ENCODE data around the gene ENTPD7.
A peak's percentile ranks its signal among the peaks of the same experiment; 100 is the strongest.

ENTPD7 gene

DNA sequence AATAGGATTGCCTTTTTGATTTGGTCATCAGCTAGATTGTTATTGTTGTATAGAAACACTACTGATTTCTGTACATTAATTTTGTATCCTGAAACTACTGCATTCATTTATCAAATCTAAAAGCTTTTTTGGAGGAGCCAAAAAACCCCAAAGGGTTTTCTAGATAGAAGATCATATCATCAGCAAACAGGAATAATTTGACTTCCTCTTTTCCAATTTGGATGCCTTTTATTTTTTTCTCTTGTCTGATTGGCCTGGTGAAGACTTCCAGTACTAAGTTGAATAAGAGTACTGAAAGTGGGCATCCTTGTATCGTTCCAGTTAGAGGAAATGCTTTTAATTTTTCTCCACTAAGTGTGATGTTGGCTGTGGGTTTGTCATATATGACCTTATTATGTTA lies 10.6 kb upstream of the ENTPD7 start:
- no peak for TF ChIP-seq ZNF214 (tag by site-specific recombination; IDR thresholded peaks at IDR 0.05; ENCODE audit: borderline replicate concordance)
- Histone ChIP-seq H3K4me1 (ENCODE audit: control insufficient read depth, insufficient read depth, low read length) (no peaks in the 10 kb centered on the region), H3K4me3 (ENCODE audit: low read depth, low read length) (no peak overlapping the region), H3K27ac (ENCODE audit: extremely low read depth, low read depth, low read length) (no peak overlapping the region), H3K36me3 (ENCODE audit: control insufficient read depth in 2 of 2, insufficient read depth in 1 of 2, low read length in 2 of 2) (no peaks in the 10 kb centered on the region), H3K9me3 (ENCODE audit: control insufficient read depth, insufficient read depth, low read depth, low read length) (no peaks in the 10 kb centered on the region)
- ChIA-PET POLR2A (interaction anchor here (0.6 to 1.4 kb wide), 2 partner anchors 11 to 110 kb away, joined by 3 to 4 read pairs; partner anchors contain the start of gene ENTPD7), CTCF (no interaction called here)

- H3K4me3 ChIP-seq (ENCODE audit: low read depth, low read length): no peak overlapping the region
- H3K4me1 ChIP-seq (ENCODE audit: control insufficient read depth, insufficient read depth, low read length): 0 out of 2 replicates have a peak, but pooled peaks cover 2% of the 10 kb centered on the region
- H3K27ac ChIP-seq (ENCODE audit: extremely low read depth, low read depth, low read length): no peak overlapping the region
- ChIA-PET CTCF (interaction anchor here (0.5 kb wide), 1 partner anchor 49 kb away, joined by 3 read pairs; no protein-coding TSS in a partner anchor), POLR2A (no interaction called here)
- no peaks in the 10 kb centered on the region for H3K9me3 ChIP-seq (ENCODE audit: control insufficient read depth, insufficient read depth, low read depth, low read length)
- TF ChIP-seq CTCF (tag by site-specific recombination; IDR thresholded peaks at IDR 0.05): no peak
- TF ChIP-seq WT1 (tag by site-specific recombination; IDR thresholded peaks at IDR 0.05): no peak
- no peak for TF ChIP-seq RBAK (tag by site-specific recombination; IDR thresholded peaks at IDR 0.05)
- no peak for TF ChIP-seq ZNF112 (tag by site-specific recombination; IDR thresholded peaks at IDR 0.05)
- TF ChIP-seq, protein P1, sequence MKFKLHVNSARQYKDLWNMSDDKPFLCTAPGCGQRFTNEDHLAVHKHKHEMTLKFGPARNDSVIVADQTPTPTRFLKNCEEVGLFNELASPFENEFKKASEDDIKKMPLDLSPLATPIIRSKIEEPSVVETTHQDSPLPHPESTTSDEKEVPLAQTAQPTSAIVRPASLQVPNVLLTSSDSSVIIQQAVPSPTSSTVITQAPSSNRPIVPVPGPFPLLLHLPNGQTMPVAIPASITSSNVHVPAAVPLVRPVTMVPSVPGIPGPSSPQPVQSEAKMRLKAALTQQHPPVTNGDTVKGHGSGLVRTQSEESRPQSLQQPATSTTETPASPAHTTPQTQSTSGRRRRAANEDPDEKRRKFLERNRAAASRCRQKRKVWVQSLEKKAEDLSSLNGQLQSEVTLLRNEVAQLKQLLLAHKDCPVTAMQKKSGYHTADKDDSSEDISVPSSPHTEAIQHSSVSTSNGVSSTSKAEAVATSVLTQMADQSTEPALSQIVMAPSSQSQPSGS (tag by site-specific recombination; IDR thresholded peaks at IDR 0.05; ENCODE audit: low read depth): peak; percentile 66
- TF ChIP-seq ZNF280C (tag by site-specific recombination; IDR thresholded peaks at IDR 0.05): no peak
- no peaks in the 10 kb centered on the region for H3K36me3 ChIP-seq (ENCODE audit: control insufficient read depth in 2 of 2, insufficient read depth in 1 of 2, low read length in 2 of 2)
These were observed 6.4 kb upstream of the ENTPD7 start for GRCh38 chr10:99652800-99653390.

DNA sequence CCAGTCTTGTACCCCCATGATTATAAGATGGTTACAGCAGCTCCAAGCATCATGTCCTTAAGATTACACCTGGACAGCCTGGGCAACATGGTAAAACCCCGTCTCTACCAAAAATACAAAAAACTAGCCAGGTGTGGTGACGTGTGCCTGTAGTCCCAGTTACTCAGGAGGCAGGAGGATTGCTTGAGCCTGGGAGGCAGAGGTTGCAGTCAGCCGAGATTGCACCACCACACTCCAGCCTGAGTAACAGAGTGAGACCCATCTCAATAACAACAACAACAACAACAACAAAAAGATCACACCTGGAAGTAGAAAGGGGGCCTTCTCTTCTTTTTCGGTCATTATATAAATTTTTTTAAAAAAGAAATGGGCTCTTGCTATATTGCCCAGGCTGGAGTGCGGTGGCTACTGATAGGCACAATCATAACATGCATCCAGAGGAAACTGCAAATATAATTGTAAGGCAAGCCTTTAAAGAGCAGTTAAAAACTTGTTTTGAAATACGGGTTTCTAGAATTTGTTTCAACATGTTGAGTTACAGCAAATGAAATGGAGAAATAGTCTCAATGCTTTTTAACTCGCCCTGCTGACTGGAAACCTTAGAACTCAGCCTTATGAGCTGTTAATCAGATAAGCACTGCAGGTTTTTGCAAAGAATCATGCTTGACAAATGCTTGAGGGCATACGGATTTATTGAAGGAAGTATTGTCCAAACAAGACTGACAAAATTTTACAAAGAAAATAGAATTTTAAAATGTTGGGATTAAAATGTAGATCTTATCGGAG lies 4.7 kb upstream of the ENTPD7 start:
- H3K36me3 ChIP-seq (ENCODE audit: control insufficient read depth in 2 of 2, insufficient read depth in 1 of 2, low read length in 2 of 2): no peaks in the 10 kb centered on the region
- no peaks in the 10 kb centered on the region for H3K9me3 ChIP-seq (ENCODE audit: control insufficient read depth, insufficient read depth, low read depth, low read length)
- H3K27ac ChIP-seq (ENCODE audit: extremely low read depth, low read depth, low read length): no peak overlapping the region
- CTCF ChIA-PET: interaction anchor here (0.6 to 0.7 kb wide), 3 partner anchors 219 to 541 kb away, joined by 3 to 4 read pairs (median 3); no protein-coding TSS in a partner anchor
- H3K4me3 ChIP-seq (ENCODE audit: low read depth, low read length): no peak overlapping the region
- 0 out of 2 replicates have a peak, but pooled peaks cover 2% of the 10 kb centered on the region for H3K4me1 ChIP-seq (ENCODE audit: control insufficient read depth, insufficient read depth, low read length)
- POLR2A ChIA-PET: no interaction called here
- TF ChIP-seq ZFHX2 (tag by site-specific recombination; conservative IDR thresholded peaks at IDR 0.05) (no peak), ZNF138 (tag by site-specific recombination; IDR thresholded peaks at IDR 0.05; ENCODE audit: borderline replicate concordance) (no peak), ZNF514 (tag by site-specific recombination; IDR thresholded peaks at IDR 0.05) (no peak), ZNF670 (tag by site-specific recombination; IDR thresholded peaks at IDR 0.05; ENCODE audit: low read depth) (no peak), ZNF837 (tag by site-specific recombination; IDR thresholded peaks at IDR 0.05) (no peak), ZNF311 (tag by site-specific recombination; IDR thresholded peaks at IDR 0.05; ENCODE audit: borderline replicate concordance) (no peak), ZNF280D (tag by site-specific recombination; IDR thresholded peaks at IDR 0.05) (no peak), IKZF3 (tag by site-specific recombination; IDR thresholded peaks at IDR 0.05) (no peak), BCL6B (tag by site-specific recombination; IDR thresholded peaks at IDR 0.05) (no peak), CTCF (tag by site-specific recombination; IDR thresholded peaks at IDR 0.05) (no peak)

All from HEK293 (cell line).